Astrocyte of the cerebellum (primary cell): ENCODE measurements around the gene GPHN.
"Not testable (repeated sequence)": the region's sequence is repeated elsewhere in the genome, so short reads cannot be mapped to it uniquely, and the experiment has no call there.

Experiments used
- DNase-seq: peaks from one replicate; pipeline ENCODE4 v3.0.0-alpha.2; 2011; ENCODE audit warnings: low read depth
- H3K4me3 ChIP-seq: 2 replicates; pipeline ENCODE4 v1.5.1; 2011; ENCODE audit warnings: mild to moderate bottlenecking, low read depth, low read length, moderate library complexity
- CTCF ChIP-seq: IDR thresholded peaks from 2 replicates; pipeline ENCODE4 v1.5.1; 2012; ENCODE audit warnings: low read length, low read depth, moderate library complexity, mild to moderate bottlenecking; ENCODE audit errors: missing control alignments
- in situ Hi-C: cut with HindIII; loops from 2 replicates; pipeline ENCODE4 v1.10.0; 2017; ENCODE audit warnings: low sequenced_read_pairs

GPHN gene

GRCh38 chr14:66496188-66496807 lies 11.6 kb upstream of the GPHN start:
- no peak overlapping the region for H3K4me3 ChIP-seq
- no peak for TF ChIP-seq CTCF
- in situ Hi-C loops: loop anchor here (25.0 kb wide), 1 partner anchor 616 kb away; no protein-coding TSS in a partner anchor
- DNase-seq: no peak

DNA sequence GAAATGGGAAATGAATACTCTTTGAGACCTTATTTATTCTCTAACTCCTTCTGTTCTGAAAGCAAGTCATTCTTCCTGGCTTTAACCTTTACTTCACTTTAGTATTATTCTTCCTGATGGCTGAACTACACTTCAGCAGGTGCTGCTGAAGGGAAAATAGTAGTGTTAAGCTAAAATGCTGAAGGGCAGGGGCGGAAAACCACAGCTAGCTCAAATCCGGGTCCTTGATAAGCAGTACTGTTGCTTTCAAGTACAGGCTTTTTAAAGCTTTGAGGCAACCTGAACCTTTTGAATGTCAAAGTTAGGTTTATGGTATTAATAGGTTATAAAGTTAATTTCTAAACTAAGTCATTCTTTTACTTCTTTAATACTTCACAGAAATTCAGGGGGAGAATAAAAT lies 11.0 kb upstream of the GPHN start:
- no peak for TF ChIP-seq CTCF
- no peak overlapping the region for H3K4me3 ChIP-seq
- DNase-seq: no peak
- in situ Hi-C loops: loop anchor here (25.0 kb wide), 1 partner anchor 615 kb away; no protein-coding TSS in a partner anchor

- TF ChIP-seq CTCF: no peak
- no peak for DNase-seq
- no peak overlapping the region for H3K4me3 ChIP-seq
- in situ Hi-C loops: loop anchor here (25.0 kb wide), 1 partner anchor 614 kb away; no protein-coding TSS in a partner anchor
Measured at GRCh38 chr14:66498311-66498710, 9.6 kb upstream of the GPHN start.

- H3K4me3 ChIP-seq: no peak overlapping the region
- no peak for TF ChIP-seq CTCF
- DNase-seq: no peak
- in situ Hi-C loops: no loop called here
Measured at GRCh38 chr14:66501592-66501991, 6.4 kb upstream of the GPHN start.

DNA sequence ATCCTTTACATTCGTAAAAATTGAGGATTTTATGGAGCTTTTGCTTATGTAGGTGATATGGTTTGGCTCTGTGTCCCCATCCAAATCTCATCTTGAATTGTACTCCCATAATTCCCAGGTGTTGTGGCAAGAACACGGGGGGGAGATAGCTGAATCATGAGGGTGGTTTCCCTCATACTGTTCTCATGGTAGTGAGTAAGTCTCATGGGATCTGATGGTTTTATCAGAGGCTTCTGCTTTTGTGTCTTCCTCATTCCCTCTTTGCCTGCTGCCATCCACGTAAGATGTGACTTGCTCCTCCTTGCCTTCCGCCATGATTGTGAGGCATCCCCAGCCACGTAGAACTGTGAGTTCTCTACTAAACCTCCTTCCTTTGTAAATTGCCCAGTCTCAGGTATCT lies 5.1 kb upstream of the GPHN start:
- DNase-seq, in situ Hi-C loops, H3K4me3 ChIP-seq: not testable (repeated sequence)

- DNase-seq: peak; percentile 39
- TF ChIP-seq CTCF: no peak
- in situ Hi-C loops: no loop called here
- H3K4me3 ChIP-seq: no peak overlapping the region
Measured at GRCh38 chr14:66503532-66503931, 4.4 kb upstream of the GPHN start.

- in situ Hi-C loops: no loop called here
- no peak for DNase-seq
- no peak for TF ChIP-seq CTCF
- H3K4me3 ChIP-seq: peak overlapping the region; percentile 86
Measured at GRCh38 chr14:66507181-66507721, 696 bp upstream of the GPHN start.
